GM19351 (cell line): ENCODE measurements around the gene VASN.

Experiments
- ATAC-seq: cut with Tn5 transposase; IDR thresholded peaks from one replicate; pipeline ENCODE4 v1.9.1; 2021; ENCODE audit warnings: mild to moderate bottlenecking, moderate library complexity; ENCODE audit not compliant: unreplicated experiment

The VASN gene

DNA sequence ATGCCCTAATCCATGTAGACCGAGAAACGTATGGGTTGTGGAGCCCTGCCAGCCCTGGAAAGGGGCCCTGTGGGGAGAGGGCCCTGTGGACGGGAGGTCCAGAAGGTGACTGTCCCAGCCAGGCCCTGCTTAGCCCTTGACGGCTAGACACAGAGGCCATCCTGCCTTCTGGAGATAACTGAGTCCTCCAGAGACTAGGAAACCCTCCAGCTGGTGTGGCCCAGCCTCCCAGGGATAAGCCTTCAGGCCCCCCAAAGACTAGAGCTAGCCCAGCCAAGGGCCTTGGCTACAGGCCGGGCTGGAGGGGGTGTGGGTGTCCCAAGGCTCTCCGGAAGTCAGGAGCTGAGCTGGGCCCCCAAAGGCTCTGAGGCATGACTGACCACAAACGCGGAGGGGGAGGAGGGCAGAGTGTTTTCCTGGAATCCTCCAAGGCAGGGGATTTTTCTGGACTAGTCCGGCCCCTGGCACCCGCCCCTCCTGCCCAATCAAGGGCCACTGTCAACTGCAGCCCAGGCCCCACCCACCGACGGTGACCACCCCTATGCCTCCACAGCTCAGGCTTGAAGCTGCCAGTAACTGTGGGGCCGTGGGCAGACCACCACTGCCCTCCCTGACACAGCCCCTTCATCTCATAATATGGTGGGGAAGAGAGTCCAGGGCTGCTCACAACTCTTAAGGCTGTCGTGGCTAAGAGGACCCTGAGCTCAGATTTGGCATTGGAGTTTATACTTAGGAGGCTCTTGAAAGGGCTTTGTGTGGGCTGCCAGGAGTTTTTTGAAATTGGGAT, 885 bp upstream of the VASN start:
- no peak for ATAC-seq

DNA sequence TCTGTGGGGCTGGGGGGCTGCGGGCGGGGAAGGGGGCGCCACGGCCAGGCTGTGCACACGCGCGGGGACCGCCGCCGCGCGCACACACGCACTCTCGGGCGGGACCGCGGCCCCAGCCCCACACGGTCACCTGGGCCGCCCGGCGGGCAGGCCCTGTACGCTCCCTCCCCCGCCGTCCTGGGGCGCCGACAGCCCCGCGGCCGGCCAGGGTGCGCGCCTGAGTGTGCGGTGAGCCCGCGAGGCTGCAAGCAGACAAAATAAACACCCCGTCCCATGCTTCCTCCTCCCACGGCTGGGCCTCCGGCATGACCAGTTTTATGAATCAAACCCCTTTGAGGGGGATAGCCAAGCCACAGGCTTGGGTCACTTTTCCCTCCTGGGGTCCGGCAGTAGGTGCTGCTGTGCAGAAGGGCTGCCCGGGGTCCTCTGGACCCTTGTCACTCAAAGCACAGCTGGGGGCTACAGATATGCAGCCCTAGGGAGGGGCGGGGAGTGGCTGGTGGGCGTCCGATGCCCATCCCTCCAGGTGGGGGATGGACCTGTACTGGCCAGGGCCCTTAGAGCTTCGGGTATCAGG, 441 bp downstream of the VASN start:
- ATAC-seq, result peak; percentile 42

- ATAC-seq, result no peak
Measured at GRCh38 chr16:4372578-4373355, 1.1 kb downstream of the VASN start.

DNA sequence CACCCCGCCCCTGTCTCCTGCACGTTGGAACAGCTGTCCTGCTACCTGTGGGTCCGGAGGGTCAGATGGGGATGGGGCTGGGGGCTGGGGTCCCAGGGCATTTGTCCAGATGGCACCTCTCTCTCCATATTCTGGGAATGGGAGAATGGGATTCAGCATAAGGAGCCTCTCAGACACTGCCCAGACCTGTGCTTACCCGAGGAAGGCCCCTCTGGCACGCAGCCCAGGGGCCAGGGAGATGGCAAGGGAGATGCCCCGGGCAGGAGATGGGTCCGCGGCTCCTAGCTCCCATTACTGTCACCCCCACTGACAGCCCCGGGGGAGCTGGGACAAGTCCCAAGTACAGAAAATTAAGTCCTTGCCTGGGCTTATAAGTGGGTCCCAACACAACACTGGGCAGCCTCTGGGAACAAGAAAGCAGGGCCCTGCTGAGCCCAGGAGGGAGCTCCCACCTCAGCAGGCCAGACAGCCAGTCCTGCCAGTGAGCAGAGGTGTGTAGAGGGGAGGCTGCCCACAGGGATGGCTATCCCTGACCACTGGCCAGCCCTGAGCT, 1.8 kb downstream of the VASN start:
- no peak for ATAC-seq

- ATAC-seq, result no peak
Measured at GRCh38 chr16:4373909-4374742, 2.5 kb downstream of the VASN start.

DNA sequence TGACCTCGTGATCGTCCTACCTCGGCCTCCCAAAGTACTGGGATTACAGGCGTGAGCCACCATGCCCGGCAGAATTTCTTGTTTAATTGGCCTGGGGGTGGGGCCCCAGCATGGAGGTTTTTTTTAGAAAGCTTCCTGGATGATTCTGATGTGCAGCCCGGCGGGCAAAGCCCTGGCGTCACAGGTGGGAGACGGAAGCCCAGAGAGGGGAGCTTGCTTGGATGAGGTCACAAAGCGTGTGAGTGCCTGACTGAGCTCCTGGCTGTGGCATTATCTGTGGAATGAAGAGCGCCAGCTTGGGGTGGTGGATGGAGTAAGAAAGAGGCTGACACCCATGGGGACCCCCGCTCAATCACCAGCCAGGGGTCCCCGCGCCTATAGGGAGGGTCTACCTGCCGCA, 4.1 kb downstream of the VASN start:
- no peak for ATAC-seq

DNA sequence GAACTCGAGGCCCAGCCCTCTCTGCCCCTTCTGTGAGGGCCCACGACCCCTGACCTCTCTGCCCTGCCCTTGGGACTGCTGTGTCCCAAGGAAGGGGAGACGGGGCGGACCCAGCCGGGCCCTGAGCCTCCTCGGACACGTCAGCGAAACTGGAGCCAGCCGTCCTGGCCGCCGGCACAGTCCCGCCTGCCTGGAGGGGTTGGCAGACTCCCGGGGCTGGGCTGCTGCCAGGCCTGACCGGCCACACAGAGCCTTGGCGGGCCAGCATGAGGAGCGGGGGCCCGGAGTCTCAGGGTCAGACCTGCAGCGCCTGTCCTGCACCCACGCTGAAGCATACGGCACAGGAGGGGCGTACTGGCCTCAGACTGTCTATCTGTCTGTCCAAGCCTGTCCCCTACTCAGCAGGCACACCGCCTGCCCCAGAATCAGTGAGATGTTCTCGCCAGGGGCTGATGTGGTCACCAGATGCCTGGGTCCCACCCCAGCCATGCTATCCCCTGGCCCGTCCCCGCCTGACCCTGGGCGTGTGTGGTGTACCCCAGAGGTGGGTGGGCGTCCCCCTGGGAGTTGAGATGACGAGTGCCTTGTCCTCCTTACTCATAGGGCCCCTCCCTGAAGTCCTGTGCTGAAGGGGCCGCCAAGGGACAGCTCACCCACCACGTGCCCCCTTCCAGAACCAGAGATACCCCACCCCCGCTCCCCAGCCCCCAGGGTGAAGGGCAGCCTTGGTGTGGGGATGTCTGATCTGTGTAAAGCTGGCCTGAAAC, 4.7 kb downstream of the VASN start:
- no peak for ATAC-seq

DNA sequence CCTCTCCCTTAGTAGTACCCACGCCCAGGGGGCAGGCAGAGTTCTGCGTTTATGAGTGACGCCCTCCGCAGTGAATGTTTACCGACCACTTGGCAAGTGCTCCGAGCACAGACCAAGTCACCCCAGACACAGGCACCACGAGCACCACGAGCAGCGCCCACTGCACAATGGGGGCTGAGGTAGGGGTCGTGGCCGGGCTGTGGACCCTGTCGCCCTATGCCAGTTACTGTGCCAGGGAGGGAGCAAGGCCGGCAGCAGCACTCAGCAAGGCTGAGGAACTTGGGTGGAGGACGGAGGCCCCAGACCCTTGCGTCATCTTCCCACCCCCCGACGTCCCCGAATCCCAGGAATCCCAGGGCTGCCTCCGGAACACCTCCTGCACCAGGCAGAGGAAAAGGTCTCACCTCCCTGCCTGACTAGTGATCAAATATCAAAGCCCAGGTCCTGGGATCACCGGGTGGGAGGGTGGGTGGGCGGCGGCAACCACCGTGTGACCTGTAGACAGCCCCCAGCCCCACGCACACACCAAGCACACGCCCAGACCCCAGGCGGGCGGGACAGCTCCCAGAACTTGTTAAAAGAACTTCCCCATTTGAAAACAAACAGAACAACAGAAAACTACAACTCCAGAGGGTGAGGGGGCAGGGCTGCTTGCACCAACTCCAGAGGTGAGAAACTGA, 5.4 kb downstream of the VASN start:
- no peak for ATAC-seq

- ATAC-seq, result no peak
Measured at GRCh38 chr16:4377573-4378154, 6.0 kb downstream of the VASN start.

DNA sequence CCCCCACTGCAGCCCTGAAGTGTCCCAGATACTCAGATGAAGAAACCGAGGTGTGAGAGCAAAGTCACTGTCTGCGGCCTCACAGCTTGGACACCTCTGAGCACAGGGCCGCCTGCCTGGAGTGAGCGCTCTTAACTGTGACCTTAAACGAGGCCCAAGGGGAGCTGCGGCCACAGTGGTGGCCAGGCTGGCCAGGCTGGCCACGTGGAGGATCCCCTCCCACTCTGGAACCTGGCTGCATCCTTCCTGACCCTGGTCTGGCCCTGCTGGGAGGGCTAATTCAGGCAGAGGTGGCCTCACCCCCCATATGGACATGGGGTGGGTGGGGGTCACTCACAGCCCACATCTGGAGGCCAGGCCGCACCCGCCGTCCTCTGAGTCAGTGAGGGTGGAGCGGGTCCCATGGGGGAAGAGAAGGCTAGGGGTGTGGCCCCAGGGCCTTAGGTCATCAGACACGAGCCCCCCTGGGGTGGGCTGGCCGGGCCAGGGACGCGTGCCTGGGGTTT, 6.6 kb downstream of the VASN start:
- no peak for ATAC-seq

DNA sequence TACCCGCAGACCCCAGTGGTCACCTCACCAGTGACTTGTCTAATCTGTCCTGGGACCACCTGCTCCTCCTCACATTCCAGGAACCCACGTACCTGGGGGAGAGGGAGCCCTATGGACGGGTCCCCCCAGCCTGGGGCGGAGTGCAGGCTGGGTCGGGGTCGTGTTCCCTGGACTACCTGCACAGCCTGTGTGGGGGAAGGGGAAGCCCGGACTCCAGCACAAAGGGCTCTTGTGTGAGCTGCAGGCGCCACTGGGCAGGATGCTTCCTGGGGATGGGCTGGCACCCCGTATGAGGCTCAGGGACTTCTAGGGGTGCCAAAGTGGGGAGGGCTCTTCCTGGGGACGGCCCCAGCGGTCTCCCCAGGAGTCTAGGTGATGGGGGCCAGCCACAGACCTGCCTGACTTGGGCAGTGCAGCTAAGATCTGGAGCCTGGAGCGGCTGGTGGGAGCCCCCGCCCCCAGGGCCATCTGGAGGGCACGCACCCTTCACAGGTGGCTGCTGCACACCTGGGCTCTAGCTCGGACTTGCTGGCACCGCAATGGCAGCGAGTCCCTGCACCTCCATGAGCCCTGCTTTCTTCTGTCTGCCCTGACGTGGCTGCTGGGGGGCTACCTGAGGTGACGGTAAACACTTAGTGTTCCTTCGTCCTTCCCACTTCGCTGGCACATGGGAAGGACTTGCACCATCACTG, 7.5 kb downstream of the VASN start:
- ATAC-seq, result no peak

- ATAC-seq, result no peak
Measured at GRCh38 chr16:4380119-4381063, 8.7 kb downstream of the VASN start.

DNA sequence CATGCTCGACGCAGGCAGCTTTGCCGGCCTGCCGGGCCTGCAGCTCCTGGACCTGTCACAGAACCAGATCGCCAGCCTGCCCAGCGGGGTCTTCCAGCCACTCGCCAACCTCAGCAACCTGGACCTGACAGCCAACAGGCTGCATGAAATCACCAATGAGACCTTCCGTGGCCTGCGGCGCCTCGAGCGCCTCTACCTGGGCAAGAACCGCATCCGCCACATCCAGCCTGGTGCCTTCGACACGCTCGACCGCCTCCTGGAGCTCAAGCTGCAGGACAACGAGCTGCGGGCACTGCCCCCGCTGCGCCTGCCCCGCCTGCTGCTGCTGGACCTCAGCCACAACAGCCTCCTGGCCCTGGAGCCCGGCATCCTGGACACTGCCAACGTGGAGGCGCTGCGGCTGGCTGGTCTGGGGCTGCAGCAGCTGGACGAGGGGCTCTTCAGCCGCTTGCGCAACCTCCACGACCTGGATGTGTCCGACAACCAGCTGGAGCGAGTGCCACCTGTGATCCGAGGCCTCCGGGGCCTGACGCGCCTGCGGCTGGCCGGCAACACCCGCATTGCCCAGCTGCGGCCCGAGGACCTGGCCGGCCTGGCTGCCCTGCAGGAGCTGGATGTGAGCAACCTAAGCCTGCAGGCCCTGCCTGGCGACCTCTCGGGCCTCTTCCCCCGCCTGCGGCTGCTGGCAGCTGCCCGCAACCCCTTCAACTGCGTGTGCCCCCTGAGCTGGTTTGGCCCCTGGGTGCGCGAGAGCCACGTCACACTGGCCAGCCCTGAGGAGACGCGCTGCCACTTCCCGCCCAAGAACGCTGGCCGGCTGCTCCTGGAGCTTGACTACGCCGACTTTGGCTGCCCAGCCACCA, 9.7 kb downstream of the VASN start:
- no peak for ATAC-seq

- ATAC-seq, result no peak
Measured at GRCh38 chr16:4381935-4382794, 10.5 kb downstream of the VASN start.

DNA sequence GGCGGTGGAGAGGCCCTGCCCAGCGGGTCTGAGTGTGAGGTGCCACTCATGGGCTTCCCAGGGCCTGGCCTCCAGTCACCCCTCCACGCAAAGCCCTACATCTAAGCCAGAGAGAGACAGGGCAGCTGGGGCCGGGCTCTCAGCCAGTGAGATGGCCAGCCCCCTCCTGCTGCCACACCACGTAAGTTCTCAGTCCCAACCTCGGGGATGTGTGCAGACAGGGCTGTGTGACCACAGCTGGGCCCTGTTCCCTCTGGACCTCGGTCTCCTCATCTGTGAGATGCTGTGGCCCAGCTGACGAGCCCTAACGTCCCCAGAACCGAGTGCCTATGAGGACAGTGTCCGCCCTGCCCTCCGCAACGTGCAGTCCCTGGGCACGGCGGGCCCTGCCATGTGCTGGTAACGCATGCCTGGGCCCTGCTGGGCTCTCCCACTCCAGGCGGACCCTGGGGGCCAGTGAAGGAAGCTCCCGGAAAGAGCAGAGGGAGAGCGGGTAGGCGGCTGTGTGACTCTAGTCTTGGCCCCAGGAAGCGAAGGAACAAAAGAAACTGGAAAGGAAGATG, 11.2 kb downstream of the VASN start:
- no peak for ATAC-seq
